ENCODE data around the gene ZNF569. TPM values are rescaled to one million over a fixed set of nuclear protein-coding genes. Genes with fewer than 3 reads are reported as not detected.

The ZNF569 gene
- total and polyA plus RNA-seq, 2 of the 13 experiments (the other 11 are each of a cell fraction or from before 2014, with no cell fraction given): 1.4 to 5.7 TPM

DNA sequence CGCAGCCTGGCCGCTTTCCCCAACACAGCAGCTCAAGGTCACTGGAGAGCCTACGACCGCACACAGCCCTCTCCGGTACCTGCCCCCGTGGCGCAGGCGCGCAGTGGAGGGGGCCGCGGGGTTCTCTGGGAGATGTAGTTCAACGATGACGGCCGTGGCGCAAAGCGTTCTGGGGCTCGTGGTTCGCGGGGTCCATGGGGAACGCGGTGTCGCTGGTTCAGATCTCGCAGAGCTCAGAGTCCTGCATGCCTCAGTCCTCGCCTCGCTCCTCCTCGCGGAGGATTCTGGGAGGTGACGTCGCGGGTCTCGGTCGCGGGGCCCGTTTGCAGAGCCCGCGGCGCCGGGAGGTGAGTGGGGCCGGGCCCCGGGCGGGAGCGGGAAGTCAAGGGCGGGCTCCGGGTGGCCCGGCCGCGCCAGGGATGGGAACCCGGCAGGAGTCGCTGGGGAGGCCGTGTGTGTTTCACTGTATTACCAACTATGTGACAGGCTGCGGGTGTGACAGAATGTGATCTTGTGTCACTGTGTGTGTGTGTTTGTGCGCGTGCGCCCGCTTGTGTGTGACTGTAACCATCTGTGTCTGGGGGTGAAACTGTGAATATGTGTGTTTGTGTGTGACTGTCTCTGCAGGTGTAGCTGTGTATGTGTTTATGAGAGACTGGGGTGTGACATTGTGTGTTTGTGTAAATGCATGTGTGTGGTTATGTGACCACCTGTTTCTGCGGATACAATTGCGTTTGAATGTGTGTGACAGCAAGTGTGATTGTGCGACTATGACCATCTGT is 96.2 kb downstream of the ZNF569 start, which contains the start of gene ZNF527 (continued):
- TF ChIP-seq SETDB1 (CRISPR knock-in tag; IDR thresholded peaks at IDR 0.05; ENCODE audit: borderline replicate concordance) (no peak), ELF4 (CRISPR knock-in tag; IDR thresholded peaks at IDR 0.05; ENCODE audit: borderline replicate concordance) (no peak), ZSCAN12 (CRISPR knock-in tag; IDR thresholded peaks at IDR 0.05) (peak; percentile 56; the same call in 1 of the 2 replicates), HDAC1 (CRISPR knock-in tag; IDR thresholded peaks at IDR 0.05) (peak; percentile 77), ZNF790 (CRISPR knock-in tag; IDR thresholded peaks at IDR 0.05; ENCODE audit: borderline replicate concordance) (no peak), REXO4 (CRISPR knock-in tag; IDR thresholded peaks at IDR 0.05; ENCODE audit: borderline replicate concordance) (0 out of 2 replicates have a peak, but pooled peaks have one; percentile 16), ZNF607 (CRISPR knock-in tag; IDR thresholded peaks at IDR 0.05; ENCODE audit: borderline replicate concordance) (no peak), PCBP1 (IDR thresholded peaks at IDR 0.05; ENCODE audit: borderline replicate concordance, low read depth, low read length) (0 out of 2 replicates have a peak, but pooled peaks have one; percentile 61), MZF1 (CRISPR knock-in tag; IDR thresholded peaks at IDR 0.05; ENCODE audit: borderline replicate concordance) (no peak), IRX3 (CRISPR knock-in tag; IDR thresholded peaks at IDR 0.05; ENCODE audit: borderline replicate concordance, low read depth) (no peak), ZNF225 (CRISPR knock-in tag; IDR thresholded peaks at IDR 0.05) (0 out of 2 replicates have a peak, but pooled peaks have one; percentile 46)
- TF ChIP-seq, protein P1, sequence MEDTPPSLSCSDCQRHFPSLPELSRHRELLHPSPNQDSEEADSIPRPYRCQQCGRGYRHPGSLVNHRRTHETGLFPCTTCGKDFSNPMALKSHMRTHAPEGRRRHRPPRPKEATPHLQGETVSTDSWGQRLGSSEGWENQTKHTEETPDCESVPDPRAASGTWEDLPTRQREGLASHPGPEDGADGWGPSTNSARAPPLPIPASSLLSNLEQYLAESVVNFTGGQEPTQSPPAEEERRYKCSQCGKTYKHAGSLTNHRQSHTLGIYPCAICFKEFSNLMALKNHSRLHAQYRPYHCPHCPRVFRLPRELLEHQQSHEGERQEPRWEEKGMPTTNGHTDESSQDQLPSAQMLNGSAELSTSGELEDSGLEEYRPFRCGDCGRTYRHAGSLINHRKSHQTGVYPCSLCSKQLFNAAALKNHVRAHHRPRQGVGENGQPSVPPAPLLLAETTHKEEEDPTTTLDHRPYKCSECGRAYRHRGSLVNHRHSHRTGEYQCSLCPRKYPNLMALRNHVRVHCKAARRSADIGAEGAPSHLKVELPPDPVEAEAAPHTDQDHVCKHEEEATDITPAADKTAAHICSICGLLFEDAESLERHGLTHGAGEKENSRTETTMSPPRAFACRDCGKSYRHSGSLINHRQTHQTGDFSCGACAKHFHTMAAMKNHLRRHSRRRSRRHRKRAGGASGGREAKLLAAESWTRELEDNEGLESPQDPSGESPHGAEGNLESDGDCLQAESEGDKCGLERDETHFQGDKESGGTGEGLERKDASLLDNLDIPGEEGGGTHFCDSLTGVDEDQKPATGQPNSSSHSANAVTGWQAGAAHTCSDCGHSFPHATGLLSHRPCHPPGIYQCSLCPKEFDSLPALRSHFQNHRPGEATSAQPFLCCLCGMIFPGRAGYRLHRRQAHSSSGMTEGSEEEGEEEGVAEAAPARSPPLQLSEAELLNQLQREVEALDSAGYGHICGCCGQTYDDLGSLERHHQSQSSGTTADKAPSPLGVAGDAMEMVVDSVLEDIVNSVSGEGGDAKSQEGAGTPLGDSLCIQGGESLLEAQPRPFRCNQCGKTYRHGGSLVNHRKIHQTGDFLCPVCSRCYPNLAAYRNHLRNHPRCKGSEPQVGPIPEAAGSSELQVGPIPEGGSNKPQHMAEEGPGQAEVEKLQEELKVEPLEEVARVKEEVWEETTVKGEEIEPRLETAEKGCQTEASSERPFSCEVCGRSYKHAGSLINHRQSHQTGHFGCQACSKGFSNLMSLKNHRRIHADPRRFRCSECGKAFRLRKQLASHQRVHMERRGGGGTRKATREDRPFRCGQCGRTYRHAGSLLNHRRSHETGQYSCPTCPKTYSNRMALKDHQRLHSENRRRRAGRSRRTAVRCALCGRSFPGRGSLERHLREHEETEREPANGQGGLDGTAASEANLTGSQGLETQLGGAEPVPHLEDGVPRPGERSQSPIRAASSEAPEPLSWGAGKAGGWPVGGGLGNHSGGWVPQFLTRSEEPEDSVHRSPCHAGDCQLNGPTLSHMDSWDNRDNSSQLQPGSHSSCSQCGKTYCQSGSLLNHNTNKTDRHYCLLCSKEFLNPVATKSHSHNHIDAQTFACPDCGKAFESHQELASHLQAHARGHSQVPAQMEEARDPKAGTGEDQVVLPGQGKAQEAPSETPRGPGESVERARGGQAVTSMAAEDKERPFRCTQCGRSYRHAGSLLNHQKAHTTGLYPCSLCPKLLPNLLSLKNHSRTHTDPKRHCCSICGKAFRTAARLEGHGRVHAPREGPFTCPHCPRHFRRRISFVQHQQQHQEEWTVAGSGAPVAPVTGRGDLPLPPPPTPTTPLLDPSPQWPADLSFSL (CRISPR knock-in tag; IDR thresholded peaks at IDR 0.05): peak; percentile 97
- TF ChIP-seq, protein P2, sequence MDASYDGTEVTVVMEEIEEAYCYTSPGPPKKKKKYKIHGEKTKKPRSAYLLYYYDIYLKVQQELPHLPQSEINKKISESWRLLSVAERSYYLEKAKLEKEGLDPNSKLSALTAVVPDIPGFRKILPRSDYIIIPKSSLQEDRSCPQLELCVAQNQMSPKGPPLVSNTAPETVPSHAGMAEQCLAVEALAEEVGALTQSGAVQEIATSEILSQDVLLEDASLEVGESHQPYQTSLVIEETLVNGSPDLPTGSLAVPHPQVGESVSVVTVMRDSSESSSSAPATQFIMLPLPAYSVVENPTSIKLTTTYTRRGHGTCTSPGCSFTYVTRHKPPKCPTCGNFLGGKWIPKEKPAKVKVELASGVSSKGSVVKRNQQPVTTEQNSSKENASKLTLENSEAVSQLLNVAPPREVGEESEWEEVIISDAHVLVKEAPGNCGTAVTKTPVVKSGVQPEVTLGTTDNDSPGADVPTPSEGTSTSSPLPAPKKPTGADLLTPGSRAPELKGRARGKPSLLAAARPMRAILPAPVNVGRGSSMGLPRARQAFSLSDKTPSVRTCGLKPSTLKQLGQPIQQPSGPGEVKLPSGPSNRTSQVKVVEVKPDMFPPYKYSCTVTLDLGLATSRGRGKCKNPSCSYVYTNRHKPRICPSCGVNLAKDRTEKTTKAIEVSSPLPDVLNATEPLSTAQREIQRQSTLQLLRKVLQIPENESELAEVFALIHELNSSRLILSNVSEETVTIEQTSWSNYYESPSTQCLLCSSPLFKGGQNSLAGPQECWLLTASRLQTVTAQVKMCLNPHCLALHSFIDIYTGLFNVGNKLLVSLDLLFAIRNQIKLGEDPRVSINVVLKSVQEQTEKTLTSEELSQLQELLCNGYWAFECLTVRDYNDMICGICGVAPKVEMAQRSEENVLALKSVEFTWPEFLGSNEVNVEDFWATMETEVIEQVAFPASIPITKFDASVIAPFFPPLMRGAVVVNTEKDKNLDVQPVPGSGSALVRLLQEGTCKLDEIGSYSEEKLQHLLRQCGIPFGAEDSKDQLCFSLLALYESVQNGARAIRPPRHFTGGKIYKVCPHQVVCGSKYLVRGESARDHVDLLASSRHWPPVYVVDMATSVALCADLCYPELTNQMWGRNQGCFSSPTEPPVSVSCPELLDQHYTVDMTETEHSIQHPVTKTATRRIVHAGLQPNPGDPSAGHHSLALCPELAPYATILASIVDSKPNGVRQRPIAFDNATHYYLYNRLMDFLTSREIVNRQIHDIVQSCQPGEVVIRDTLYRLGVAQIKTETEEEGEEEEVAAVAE (CRISPR knock-in tag; IDR thresholded peaks at IDR 0.05; ENCODE audit: borderline replicate concordance): peak; percentile 75; the same call in 1 of the 2 replicates

Data from HepG2 (cell line).